ENCODE measurements around the gene SLC8B1.

The SLC8B1 gene

DNA sequence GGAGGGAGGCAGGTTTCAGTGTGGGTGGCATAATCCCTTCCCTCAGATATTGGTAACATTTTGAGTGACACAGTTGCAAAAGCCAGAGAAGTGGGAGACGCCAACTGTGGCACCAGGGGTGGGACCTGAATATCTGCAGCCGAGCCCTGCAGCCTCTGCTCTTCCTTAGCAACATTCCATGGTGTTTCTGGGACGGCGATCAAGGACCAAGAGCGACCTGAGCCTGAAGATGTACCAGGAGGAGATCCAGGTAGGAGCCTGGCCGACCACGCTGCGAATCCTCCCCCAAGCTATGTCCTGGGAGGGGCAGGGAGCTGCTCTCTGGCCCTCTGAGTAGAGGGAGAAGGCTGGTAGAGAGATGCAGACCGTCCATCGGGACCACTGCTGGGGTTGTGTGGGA lies 41.8 kb downstream of the SLC8B1 start:
- TF ChIP-seq, protein P1, sequence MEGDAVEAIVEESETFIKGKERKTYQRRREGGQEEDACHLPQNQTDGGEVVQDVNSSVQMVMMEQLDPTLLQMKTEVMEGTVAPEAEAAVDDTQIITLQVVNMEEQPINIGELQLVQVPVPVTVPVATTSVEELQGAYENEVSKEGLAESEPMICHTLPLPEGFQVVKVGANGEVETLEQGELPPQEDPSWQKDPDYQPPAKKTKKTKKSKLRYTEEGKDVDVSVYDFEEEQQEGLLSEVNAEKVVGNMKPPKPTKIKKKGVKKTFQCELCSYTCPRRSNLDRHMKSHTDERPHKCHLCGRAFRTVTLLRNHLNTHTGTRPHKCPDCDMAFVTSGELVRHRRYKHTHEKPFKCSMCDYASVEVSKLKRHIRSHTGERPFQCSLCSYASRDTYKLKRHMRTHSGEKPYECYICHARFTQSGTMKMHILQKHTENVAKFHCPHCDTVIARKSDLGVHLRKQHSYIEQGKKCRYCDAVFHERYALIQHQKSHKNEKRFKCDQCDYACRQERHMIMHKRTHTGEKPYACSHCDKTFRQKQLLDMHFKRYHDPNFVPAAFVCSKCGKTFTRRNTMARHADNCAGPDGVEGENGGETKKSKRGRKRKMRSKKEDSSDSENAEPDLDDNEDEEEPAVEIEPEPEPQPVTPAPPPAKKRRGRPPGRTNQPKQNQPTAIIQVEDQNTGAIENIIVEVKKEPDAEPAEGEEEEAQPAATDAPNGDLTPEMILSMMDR (IDR thresholded peaks at IDR 0.05; ENCODE audit: low read depth, low read length), result no peak
- DNase-seq (ENCODE audit: extremely low read depth, low read depth), result no peak

- no peak for DNase-seq (ENCODE audit: extremely low read depth, low read depth)
- TF ChIP-seq, protein P1 (IDR thresholded peaks at IDR 0.05; ENCODE audit: low read depth, low read length), result no peak
Measured at GRCh38 chr12:113292547-113292946, 42.4 kb downstream of the SLC8B1 start.

- peak; percentile 20 for DNase-seq (ENCODE audit: extremely low read depth, low read depth)
- TF ChIP-seq, protein P1 (IDR thresholded peaks at IDR 0.05; ENCODE audit: low read depth, low read length), result no peak
Measured at GRCh38 chr12:113292091-113292490, 42.8 kb downstream of the SLC8B1 start.

GRCh38 chr12:113291586-113291985 lies 43.3 kb downstream of the SLC8B1 start:
- DNase-seq (ENCODE audit: extremely low read depth, low read depth), result no peak
- TF ChIP-seq, protein P1 (IDR thresholded peaks at IDR 0.05; ENCODE audit: low read depth, low read length), result no peak

DNA sequence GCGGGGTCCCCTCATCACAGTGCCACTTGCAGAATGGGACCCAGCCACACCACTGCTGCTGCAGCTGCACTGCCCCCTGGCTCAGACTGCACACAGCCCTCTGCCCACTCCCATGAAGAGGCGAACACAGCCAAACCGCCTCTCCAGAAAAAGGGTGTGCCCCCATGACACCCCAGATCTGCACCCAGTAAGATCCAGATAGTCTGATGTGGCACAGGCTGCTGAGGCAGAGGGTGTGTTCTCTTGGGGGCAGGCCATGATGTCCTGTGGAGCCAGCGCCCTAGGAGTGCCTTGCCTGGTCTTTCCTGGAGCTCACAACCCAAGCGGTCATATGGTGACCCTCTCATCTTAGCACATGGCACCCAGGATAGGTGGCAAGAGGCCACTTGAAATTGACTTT lies 44.4 kb downstream of the SLC8B1 start:
- TF ChIP-seq, protein P1 (IDR thresholded peaks at IDR 0.05; ENCODE audit: low read depth, low read length), result no peak
- DNase-seq (ENCODE audit: extremely low read depth, low read depth), result no peak

DNA sequence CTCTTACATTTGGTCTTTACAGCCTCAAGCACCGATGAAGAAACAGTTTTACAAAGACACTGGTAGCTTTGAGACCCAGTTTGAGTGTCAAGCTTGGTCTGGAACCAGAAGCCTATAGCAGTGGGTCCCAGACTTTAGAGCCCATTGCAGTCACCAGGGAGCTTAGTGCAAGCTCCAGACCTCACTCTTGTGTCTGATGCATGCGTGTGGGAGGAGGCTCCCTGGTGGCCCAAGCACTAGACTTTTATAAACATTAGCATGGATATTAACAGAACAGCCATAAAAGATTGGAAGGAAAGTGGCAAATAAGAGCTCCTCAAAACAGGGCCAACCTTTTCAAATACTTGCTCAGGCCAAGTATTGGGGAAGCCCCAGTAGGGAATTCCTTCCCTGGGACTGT lies 45.5 kb downstream of the SLC8B1 start:
- TF ChIP-seq, protein P1 (IDR thresholded peaks at IDR 0.05; ENCODE audit: low read depth, low read length), result no peak
- DNase-seq (ENCODE audit: extremely low read depth, low read depth), result no peak

GRCh38 chr12:113287899-113288282 lies 47.0 kb downstream of the SLC8B1 start:
- TF ChIP-seq, protein P1 (IDR thresholded peaks at IDR 0.05; ENCODE audit: low read depth, low read length), result no peak
- DNase-seq (ENCODE audit: extremely low read depth, low read depth), result no peak
